ENCODE measurements around the gene ATF5.
"Not testable (repeated sequence)": the region's sequence is repeated elsewhere in the genome, so short reads cannot be mapped to it uniquely, and the experiment has no call there.

ATF5 gene

GRCh38 chr19:49944567-49944966, 15.6 kb downstream of the ATF5 start:
- H3K27ac ChIP-seq (ENCODE audit: low read length, poor library complexity, severe bottlenecking); H2AK5ac ChIP-seq (ENCODE audit: low read length, severe bottlenecking); H2BK5ac ChIP-seq (ENCODE audit: low read depth, low read length, poor library complexity, severe bottlenecking); H3K4me1 ChIP-seq (ENCODE audit: control insufficient read depth, insufficient read depth, low read depth, low read length); H2BK120ac ChIP-seq (ENCODE audit: low read depth, low read length); H3K9me3 ChIP-seq (ENCODE audit: control insufficient read depth, low read length); H3K14ac ChIP-seq (ENCODE audit: low read length in 2 of 2); H3K36me3 ChIP-seq (ENCODE audit: control insufficient read depth in 1 of 2, insufficient read depth in 2 of 2, low read depth in 1 of 2, low read length in 2 of 2); H3K4me2 ChIP-seq (ENCODE audit: low read length, poor library complexity, severe bottlenecking); H4K91ac ChIP-seq (ENCODE audit: low read length); H3K18ac ChIP-seq (ENCODE audit: low read depth in 1 of 2, low read length in 2 of 2); H2AFZ ChIP-seq (ENCODE audit: low read depth, low read length); H3K23ac ChIP-seq (ENCODE audit: low read length in 2 of 2); DNase-seq; H2BK12ac ChIP-seq (ENCODE audit: low read length in 2 of 2); H3K4ac ChIP-seq (ENCODE audit: low read depth in 1 of 2, low read length in 2 of 2); H3K79me1 ChIP-seq (replicated peaks; ENCODE audit: low read length, poor library complexity, severe bottlenecking); H2BK15ac ChIP-seq (ENCODE audit: low read depth, poor library complexity, severe bottlenecking); H4K8ac ChIP-seq (ENCODE audit: low read length); H3K9ac ChIP-seq (ENCODE audit: low read length); H3K4me3 ChIP-seq (ENCODE audit: insufficient read depth in 1 of 2, low read depth in 1 of 2, low read length in 2 of 2): not testable (repeated sequence)
- WGBS: 94% methylated on average over 4 of the region's 5 CpGs
- peaks cover 0 to 66% of the 10 kb centered on the region in 2 experiments for H3K27me3 ChIP-seq (ENCODE audit: control insufficient read depth in 1 of 2, insufficient read depth in 1 of 2, low read length in 2 of 2)

- Histone ChIP-seq H3K23ac (ENCODE audit: low read length in 2 of 2) (no peak overlapping the region), H3K4me2 (ENCODE audit: low read length, poor library complexity, severe bottlenecking) (no peak overlapping the region), H2AK5ac (ENCODE audit: low read length, severe bottlenecking) (no peak overlapping the region), H4K91ac (ENCODE audit: low read length) (no peak overlapping the region), H3K4ac (ENCODE audit: low read depth in 1 of 2, low read length in 2 of 2) (no peak overlapping the region), H3K36me3 (ENCODE audit: control insufficient read depth in 1 of 2, insufficient read depth in 2 of 2, low read depth in 1 of 2, low read length in 2 of 2) (no peaks in the 10 kb centered on the region), H2BK12ac (ENCODE audit: low read length in 2 of 2) (no peak overlapping the region), H3K4me3 (ENCODE audit: insufficient read depth in 1 of 2, low read depth in 1 of 2, low read length in 2 of 2) (no peak overlapping the region), H2BK15ac (ENCODE audit: low read depth, poor library complexity, severe bottlenecking) (no peak overlapping the region), H4K8ac (ENCODE audit: low read length) (no peak overlapping the region), H3K79me1 (replicated peaks; ENCODE audit: low read length, poor library complexity, severe bottlenecking) (no peaks in the 10 kb centered on the region), H2BK120ac (ENCODE audit: low read depth, low read length) (no peak overlapping the region), H2BK5ac (ENCODE audit: low read depth, low read length, poor library complexity, severe bottlenecking) (no peak overlapping the region), H3K27ac (ENCODE audit: low read length, poor library complexity, severe bottlenecking) (no peak overlapping the region), H2AFZ (ENCODE audit: low read depth, low read length) (no peak overlapping the region), H3K9me3 (ENCODE audit: control insufficient read depth, low read length) (no peaks in the 10 kb centered on the region), H3K4me1 (ENCODE audit: control insufficient read depth, insufficient read depth, low read depth, low read length) (no peaks in the 10 kb centered on the region), H3K14ac (ENCODE audit: low read length in 2 of 2) (no peak overlapping the region), H3K27me3 (ENCODE audit: control insufficient read depth in 1 of 2, insufficient read depth in 1 of 2, low read length in 2 of 2) (peaks cover 8 to 71% of the 10 kb centered on the region in 2 experiments), H3K18ac (ENCODE audit: low read depth in 1 of 2, low read length in 2 of 2) (no peak overlapping the region), H3K9ac (ENCODE audit: low read length) (no peak overlapping the region)
- no peak for DNase-seq
- WGBS: 88% methylated on average over 8 of the region's 8 CpGs
These were observed 17.4 kb downstream of the ATF5 start for GRCh38 chr19:49946415-49946814.

GRCh38 chr19:49949742-49950589, 21.0 kb downstream of the ATF5 start:
- H3K9me3 ChIP-seq (ENCODE audit: control insufficient read depth, low read length): no peaks in the 10 kb centered on the region
- H3K9ac ChIP-seq (ENCODE audit: low read length): no peak overlapping the region

GRCh38 chr19:49950590-49950948, 21.6 kb downstream of the ATF5 start:
- Histone ChIP-seq H3K9me3 (ENCODE audit: control insufficient read depth, low read length) (no peaks in the 10 kb centered on the region), H3K14ac (ENCODE audit: low read length in 2 of 2) (no peak overlapping the region), H3K4me2 (ENCODE audit: low read length, poor library complexity, severe bottlenecking) (no peak overlapping the region), H3K27me3 (ENCODE audit: control insufficient read depth in 1 of 2, insufficient read depth in 1 of 2, low read length in 2 of 2) (peaks cover 22 to 83% of the 10 kb centered on the region in 2 experiments), H3K4me1 (ENCODE audit: control insufficient read depth, insufficient read depth, low read depth, low read length) (no peaks in the 10 kb centered on the region), H2BK5ac (ENCODE audit: low read depth, low read length, poor library complexity, severe bottlenecking) (no peak overlapping the region), H3K18ac (ENCODE audit: low read depth in 1 of 2, low read length in 2 of 2) (no peak overlapping the region), H2AK5ac (ENCODE audit: low read length, severe bottlenecking) (no peak overlapping the region), H2BK120ac (ENCODE audit: low read depth, low read length) (no peak overlapping the region), H3K36me3 (ENCODE audit: control insufficient read depth in 1 of 2, insufficient read depth in 2 of 2, low read depth in 1 of 2, low read length in 2 of 2) (no peaks in the 10 kb centered on the region), H3K4ac (ENCODE audit: low read depth in 1 of 2, low read length in 2 of 2) (no peak overlapping the region), H2BK12ac (ENCODE audit: low read length in 2 of 2) (no peak overlapping the region), H2BK15ac (ENCODE audit: low read depth, poor library complexity, severe bottlenecking) (no peak overlapping the region), H3K4me3 (ENCODE audit: insufficient read depth in 1 of 2, low read depth in 1 of 2, low read length in 2 of 2) (no peak overlapping the region), H3K27ac (ENCODE audit: low read length, poor library complexity, severe bottlenecking) (no peak overlapping the region), H4K8ac (ENCODE audit: low read length) (no peak overlapping the region), H3K23ac (ENCODE audit: low read length in 2 of 2) (no peak overlapping the region), H3K9ac (ENCODE audit: low read length) (no peak overlapping the region), H4K91ac (ENCODE audit: low read length) (no peak overlapping the region), H3K79me1 (replicated peaks; ENCODE audit: low read length, poor library complexity, severe bottlenecking) (no peaks in the 10 kb centered on the region), H2AFZ (ENCODE audit: low read depth, low read length) (no peak overlapping the region)
- DNase-seq: no peak
- WGBS: 84% methylated on average over 4 of the region's 5 CpGs

More at GRCh38 chr19:49949742-49950589, 21.0 kb downstream of the ATF5 start:
- H2AK5ac ChIP-seq (ENCODE audit: low read length, severe bottlenecking): no peak overlapping the region
- H3K4me3 ChIP-seq (ENCODE audit: insufficient read depth in 1 of 2, low read depth in 1 of 2, low read length in 2 of 2): no peak overlapping the region
- no peak overlapping the region for H3K4ac ChIP-seq (ENCODE audit: low read depth in 1 of 2, low read length in 2 of 2)
- no peaks in the 10 kb centered on the region for H3K36me3 ChIP-seq (ENCODE audit: control insufficient read depth in 1 of 2, insufficient read depth in 2 of 2, low read depth in 1 of 2, low read length in 2 of 2)
- no peak overlapping the region for H3K4me2 ChIP-seq (ENCODE audit: low read length, poor library complexity, severe bottlenecking)
- DNase-seq: no peak
- WGBS: 86% methylated on average over 10 of the region's 11 CpGs
- no peak overlapping the region for H2AFZ ChIP-seq (ENCODE audit: low read depth, low read length)
- no peak overlapping the region for H3K27ac ChIP-seq (ENCODE audit: low read length, poor library complexity, severe bottlenecking)
- no peak overlapping the region for H2BK15ac ChIP-seq (ENCODE audit: low read depth, poor library complexity, severe bottlenecking)
- H4K91ac ChIP-seq (ENCODE audit: low read length): no peak overlapping the region
- no peak overlapping the region for H3K14ac ChIP-seq (ENCODE audit: low read length in 2 of 2)
- H3K79me1 ChIP-seq (replicated peaks; ENCODE audit: low read length, poor library complexity, severe bottlenecking): no peaks in the 10 kb centered on the region
- H2BK12ac ChIP-seq (ENCODE audit: low read length in 2 of 2): no peak overlapping the region
- no peak overlapping the region for H2BK120ac ChIP-seq (ENCODE audit: low read depth, low read length)
- H3K18ac ChIP-seq (ENCODE audit: low read depth in 1 of 2, low read length in 2 of 2): no peak overlapping the region
- peaks cover 22 to 81% of the 10 kb centered on the region in 2 experiments for H3K27me3 ChIP-seq (ENCODE audit: control insufficient read depth in 1 of 2, insufficient read depth in 1 of 2, low read length in 2 of 2)
- no peak overlapping the region for H4K8ac ChIP-seq (ENCODE audit: low read length)
- H2BK5ac ChIP-seq (ENCODE audit: low read depth, low read length, poor library complexity, severe bottlenecking): no peak overlapping the region
- H3K4me1 ChIP-seq (ENCODE audit: control insufficient read depth, insufficient read depth, low read depth, low read length): no peaks in the 10 kb centered on the region
- H3K23ac ChIP-seq (ENCODE audit: low read length in 2 of 2): no peak overlapping the region
